ENCODE data around the gene TCOF1. TPM values are rescaled to one million over a fixed set of nuclear protein-coding genes. Genes with fewer than 3 reads are reported as not detected.
A peak's percentile ranks its signal among the peaks of the same experiment; 100 is the strongest.

The TCOF1 gene
- total RNA-seq, 2 experiments from 2014 or later: 40.4 to 43.2 TPM

GRCh38 chr5:150402901-150403342 lies 45.4 kb downstream of the TCOF1 start:
- Histone ChIP-seq H3K27ac (ENCODE audit: low read depth in 1 of 2, low read length in 2 of 2) (no peak overlapping the region), H3K36me3 (ENCODE audit: insufficient read depth, low read length) (peaks cover 91% of the 10 kb centered on the region), H3K9me3 (ENCODE audit: control insufficient read depth in 1 of 2, insufficient read depth in 1 of 2, low read length in 2 of 2) (no peaks in the 10 kb centered on the region), H3K4me3 (ENCODE audit: low read length) (no peak overlapping the region), H3K27me3 (ENCODE audit: control insufficient read depth in 1 of 2, insufficient read depth in 2 of 2, low read length in 2 of 2) (no peaks in the 10 kb centered on the region), H3K4me1 (ENCODE audit: insufficient read depth, low read length) (peaks cover 8% of the 10 kb centered on the region)
- no peaks in the 10 kb centered on the region for H3K27me3 Mint-ChIP-seq
- ATAC-seq (ENCODE audit: poor library complexity): no peak
- no peak overlapping the region for H3K4me3 Mint-ChIP-seq
- H3K36me3 Mint-ChIP-seq (ENCODE audit: low read depth): peaks cover 78% of the 10 kb centered on the region
- H3K27ac Mint-ChIP-seq: no peak overlapping the region
- CTCF ChIA-PET: no interaction called here
- TF ChIP-seq, protein P1, sequence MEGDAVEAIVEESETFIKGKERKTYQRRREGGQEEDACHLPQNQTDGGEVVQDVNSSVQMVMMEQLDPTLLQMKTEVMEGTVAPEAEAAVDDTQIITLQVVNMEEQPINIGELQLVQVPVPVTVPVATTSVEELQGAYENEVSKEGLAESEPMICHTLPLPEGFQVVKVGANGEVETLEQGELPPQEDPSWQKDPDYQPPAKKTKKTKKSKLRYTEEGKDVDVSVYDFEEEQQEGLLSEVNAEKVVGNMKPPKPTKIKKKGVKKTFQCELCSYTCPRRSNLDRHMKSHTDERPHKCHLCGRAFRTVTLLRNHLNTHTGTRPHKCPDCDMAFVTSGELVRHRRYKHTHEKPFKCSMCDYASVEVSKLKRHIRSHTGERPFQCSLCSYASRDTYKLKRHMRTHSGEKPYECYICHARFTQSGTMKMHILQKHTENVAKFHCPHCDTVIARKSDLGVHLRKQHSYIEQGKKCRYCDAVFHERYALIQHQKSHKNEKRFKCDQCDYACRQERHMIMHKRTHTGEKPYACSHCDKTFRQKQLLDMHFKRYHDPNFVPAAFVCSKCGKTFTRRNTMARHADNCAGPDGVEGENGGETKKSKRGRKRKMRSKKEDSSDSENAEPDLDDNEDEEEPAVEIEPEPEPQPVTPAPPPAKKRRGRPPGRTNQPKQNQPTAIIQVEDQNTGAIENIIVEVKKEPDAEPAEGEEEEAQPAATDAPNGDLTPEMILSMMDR (IDR thresholded peaks at IDR 0.05): no peak
- H3K4me1 Mint-ChIP-seq (ENCODE audit: low read depth): no peaks in the 10 kb centered on the region
- H3K9me3 Mint-ChIP-seq: no peaks in the 10 kb centered on the region
- POLR2A ChIA-PET: no interaction called here
- intact Hi-C loops (cut with DNase I, micrococcal nuclease): loop anchor here in 1 of 2 experiments (5.0 kb wide), 1 partner anchor 41 kb away; no protein-coding TSS in a partner anchor
- DNase-seq: peak in 1 of 14 experiments; percentile 20

DNA sequence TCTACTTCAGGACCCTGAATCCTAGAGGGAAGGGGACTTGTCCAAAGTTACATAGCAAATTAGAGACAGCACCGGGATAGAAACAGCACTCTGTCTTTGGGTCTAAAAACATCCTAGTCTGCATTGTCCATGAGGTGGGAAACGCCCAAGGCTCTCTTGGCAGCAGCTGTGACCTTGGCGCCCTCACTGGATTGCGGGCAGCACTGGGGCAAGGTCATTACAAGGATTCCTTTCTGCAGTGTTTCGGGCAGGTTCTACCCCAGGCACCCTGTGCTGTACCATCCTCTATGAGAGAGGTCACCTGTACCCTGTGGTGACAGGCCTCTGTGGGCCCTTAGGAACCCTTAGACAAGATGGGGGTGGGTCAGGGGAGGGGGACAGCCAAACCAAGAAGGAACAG lies 46.6 kb downstream of the TCOF1 start:
- ChIA-PET POLR2A (no interaction called here), CTCF (no interaction called here)
- Histone ChIP-seq H3K9me3 (ENCODE audit: control insufficient read depth in 1 of 2, insufficient read depth in 1 of 2, low read length in 2 of 2) (no peaks in the 10 kb centered on the region), H3K4me3 (ENCODE audit: low read length) (no peak overlapping the region), H3K27me3 (ENCODE audit: control insufficient read depth in 1 of 2, insufficient read depth in 2 of 2, low read length in 2 of 2) (no peaks in the 10 kb centered on the region), H3K36me3 (ENCODE audit: insufficient read depth, low read length) (peaks cover 86% of the 10 kb centered on the region), H3K27ac (ENCODE audit: low read depth in 1 of 2, low read length in 2 of 2) (no peak overlapping the region), H3K4me1 (ENCODE audit: insufficient read depth, low read length) (peaks cover 20% of the 10 kb centered on the region)
- DNase-seq (no peak), ATAC-seq (ENCODE audit: poor library complexity) (no peak)
- TF ChIP-seq, protein P1 (IDR thresholded peaks at IDR 0.05): no peak
- intact Hi-C loops (cut with DNase I, micrococcal nuclease): loop anchor here in 1 of 2 experiments (5.0 kb wide), 1 partner anchor 42 kb away; no protein-coding TSS in a partner anchor
- no peaks in the 10 kb centered on the region for H3K27me3 Mint-ChIP-seq
- no peaks in the 10 kb centered on the region for H3K4me1 Mint-ChIP-seq (ENCODE audit: low read depth)
- peaks cover 74% of the 10 kb centered on the region for H3K36me3 Mint-ChIP-seq (ENCODE audit: low read depth)
- no peaks in the 10 kb centered on the region for H3K9me3 Mint-ChIP-seq
- no peak overlapping the region for H3K4me3 Mint-ChIP-seq
- peak overlapping the region; percentile 54 for H3K27ac Mint-ChIP-seq

GRCh38 chr5:150404535-150404934 lies 47.0 kb downstream of the TCOF1 start:
- no peak overlapping the region for H3K4me3 ChIP-seq (ENCODE audit: low read length)

More at GRCh38 chr5:150404535-150404934, 47.0 kb downstream of the TCOF1 start:
- ATAC-seq (ENCODE audit: poor library complexity): no peak
- Mint-ChIP-seq H3K9me3 (no peaks in the 10 kb centered on the region), H3K4me1 (ENCODE audit: low read depth) (peaks cover under 1% of the 10 kb centered on the region), H3K4me3 (no peak overlapping the region), H3K27ac (no peak overlapping the region), H3K27me3 (no peaks in the 10 kb centered on the region), H3K36me3 (ENCODE audit: low read depth) (peaks cover 71% of the 10 kb centered on the region)
- Histone ChIP-seq H3K27ac (ENCODE audit: low read depth in 1 of 2, low read length in 2 of 2) (no peak overlapping the region), H3K9me3 (ENCODE audit: control insufficient read depth in 1 of 2, insufficient read depth in 1 of 2, low read length in 2 of 2) (no peaks in the 10 kb centered on the region), H3K4me1 (ENCODE audit: insufficient read depth, low read length) (peaks cover 23% of the 10 kb centered on the region), H3K36me3 (ENCODE audit: insufficient read depth, low read length) (peaks cover 82% of the 10 kb centered on the region), H3K27me3 (ENCODE audit: control insufficient read depth in 1 of 2, insufficient read depth in 2 of 2, low read length in 2 of 2) (no peaks in the 10 kb centered on the region)
- ChIA-PET CTCF (no interaction called here), POLR2A (no interaction called here)
- no peak for DNase-seq
- intact Hi-C loops (cut with DNase I, micrococcal nuclease): loop anchor here in 1 of 2 experiments (5.0 kb wide), 1 partner anchor 42 kb away; no protein-coding TSS in a partner anchor
- TF ChIP-seq, protein P1 (IDR thresholded peaks at IDR 0.05): no peak
